ENCODE measurements around the gene SLC16A7.

The SLC16A7 gene

DNA sequence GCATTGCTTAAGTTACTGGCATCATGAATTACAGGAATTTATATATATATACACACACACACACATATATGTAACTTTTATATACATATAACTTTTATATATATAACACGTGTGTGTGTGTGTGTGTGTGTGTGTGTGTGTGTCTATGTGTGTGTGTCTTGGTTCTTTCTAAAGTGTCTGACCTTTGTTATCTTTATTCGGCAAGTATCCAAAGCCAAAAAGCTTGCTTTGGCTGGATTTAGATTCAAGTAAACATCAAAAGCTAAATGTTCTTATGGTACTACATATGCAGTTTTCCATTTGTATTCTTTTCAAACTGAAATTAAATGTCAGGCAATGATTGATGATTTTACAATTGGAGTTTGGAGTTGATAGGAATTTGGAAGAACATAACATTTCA, 69.9 kb downstream of the SLC16A7 start:
- no peak for DNase-seq (ENCODE audit: low read depth in 2 of 2, low spot score in 1 of 2)

DNA sequence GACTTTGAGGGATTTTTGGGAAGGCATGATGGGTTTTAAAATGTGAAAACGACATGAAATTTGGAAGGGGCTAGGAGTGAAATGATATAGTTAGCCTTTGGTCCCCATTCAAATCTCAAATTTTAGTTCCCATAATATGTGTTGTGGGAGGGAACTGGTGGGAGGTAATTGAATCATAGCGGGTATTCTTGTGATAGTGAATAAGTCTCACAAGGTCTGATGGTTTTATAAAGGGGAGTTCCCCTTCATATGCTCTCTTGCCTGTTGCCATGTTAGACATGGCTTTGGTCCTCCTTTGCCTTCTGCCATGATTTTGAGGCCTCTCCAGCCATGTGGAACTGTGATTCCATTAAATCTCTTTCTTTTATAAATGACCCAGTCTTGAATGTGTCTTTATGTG, 72.8 kb downstream of the SLC16A7 start:
- DNase-seq (ENCODE audit: low read depth in 2 of 2, low spot score in 1 of 2), result no peak

DNA sequence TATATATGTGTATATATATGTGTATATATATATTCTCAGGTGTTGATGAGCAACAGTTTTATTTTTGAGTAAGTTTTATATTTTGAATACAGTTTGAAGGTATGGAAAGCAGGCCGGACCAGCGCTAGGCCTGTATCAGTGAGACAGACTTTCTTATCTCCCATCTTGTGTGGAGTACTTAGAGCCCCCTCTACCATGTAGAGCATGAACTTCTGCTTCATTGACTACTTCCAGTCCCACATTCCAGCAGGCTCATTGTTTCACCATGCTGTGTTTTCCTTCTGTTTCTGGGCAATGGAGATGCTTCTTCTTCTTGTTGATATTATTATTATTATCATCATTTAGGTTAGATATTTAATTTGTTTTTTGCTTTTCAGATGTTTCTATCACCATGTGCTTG, 76.4 kb downstream of the SLC16A7 start:
- no peak for DNase-seq (ENCODE audit: low read depth in 2 of 2, low spot score in 1 of 2)

DNA sequence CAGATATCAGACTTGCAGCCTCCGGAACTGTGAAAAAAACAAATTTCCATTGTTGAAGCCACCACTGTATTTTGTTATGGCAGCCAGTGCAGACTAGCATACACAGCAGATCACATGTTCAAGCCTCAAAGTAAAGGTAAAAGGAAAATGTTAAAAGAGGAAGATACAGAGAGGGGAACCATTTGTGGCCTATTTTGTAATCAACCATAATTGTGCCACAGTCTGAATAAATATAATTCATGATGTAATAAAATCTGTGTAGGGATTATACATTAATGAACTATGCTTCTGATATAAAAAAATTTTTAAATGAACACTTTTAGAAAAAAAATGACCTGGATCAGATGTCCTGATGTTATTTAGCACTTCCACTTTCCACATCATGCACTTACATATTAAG, 79.6 kb downstream of the SLC16A7 start:
- no peak for DNase-seq (ENCODE audit: low read depth in 2 of 2, low spot score in 1 of 2)

DNA sequence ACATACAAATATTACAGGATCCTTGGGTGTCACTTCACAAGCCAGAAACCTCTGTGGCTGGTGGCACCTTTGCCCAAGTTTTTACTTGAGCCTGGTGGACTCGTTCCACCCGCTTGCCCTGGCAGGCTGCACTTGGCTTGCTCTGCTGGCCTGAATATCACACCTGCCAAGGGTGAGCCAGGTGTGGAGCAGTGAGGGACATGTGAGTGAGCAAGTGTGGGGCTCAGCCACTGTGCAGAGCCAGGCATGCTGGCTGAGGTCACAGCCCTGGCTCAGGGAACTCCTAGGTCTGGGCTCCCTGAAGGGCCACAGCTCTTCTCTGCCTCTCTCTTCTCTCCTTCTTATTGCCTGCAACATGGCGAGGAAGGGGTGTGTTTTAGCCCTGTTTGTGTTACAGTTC, 82.0 kb downstream of the SLC16A7 start:
- DNase-seq (ENCODE audit: low read depth in 2 of 2, low spot score in 1 of 2), result no peak

DNA sequence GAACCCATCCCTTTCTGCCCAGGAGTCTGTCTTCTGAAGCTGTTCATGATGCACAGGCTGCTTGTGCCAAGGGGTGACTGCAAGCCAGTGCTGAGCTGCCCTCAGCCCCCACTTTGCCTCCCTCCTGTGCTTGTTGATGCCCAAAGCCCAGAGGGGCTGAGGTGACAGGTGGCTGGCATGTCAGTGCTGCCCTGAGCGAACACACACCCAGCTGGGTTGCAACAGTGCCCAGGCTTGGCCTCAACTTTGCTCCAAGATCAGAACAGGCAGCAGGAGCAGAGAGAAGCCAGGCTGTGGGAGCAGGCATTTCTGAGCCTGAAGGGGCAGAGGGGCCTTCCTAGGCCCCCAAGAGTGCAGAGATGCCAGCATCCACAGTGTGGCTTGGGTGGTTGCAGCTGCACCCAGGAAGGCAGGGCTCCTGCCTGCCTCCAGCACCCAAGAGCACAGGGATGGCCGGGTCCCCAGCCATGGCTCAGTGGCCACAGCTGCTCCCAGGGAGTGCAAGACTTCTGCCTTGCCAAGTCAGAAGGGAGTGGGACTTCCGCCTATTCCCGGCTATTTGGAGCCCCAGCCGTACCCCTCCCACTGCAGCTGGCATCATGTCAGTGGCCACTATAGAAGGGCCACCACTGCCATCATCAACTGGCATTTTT, 83.1 kb downstream of the SLC16A7 start:
- DNase-seq (ENCODE audit: low read depth in 2 of 2, low spot score in 1 of 2), result no peak

DNA sequence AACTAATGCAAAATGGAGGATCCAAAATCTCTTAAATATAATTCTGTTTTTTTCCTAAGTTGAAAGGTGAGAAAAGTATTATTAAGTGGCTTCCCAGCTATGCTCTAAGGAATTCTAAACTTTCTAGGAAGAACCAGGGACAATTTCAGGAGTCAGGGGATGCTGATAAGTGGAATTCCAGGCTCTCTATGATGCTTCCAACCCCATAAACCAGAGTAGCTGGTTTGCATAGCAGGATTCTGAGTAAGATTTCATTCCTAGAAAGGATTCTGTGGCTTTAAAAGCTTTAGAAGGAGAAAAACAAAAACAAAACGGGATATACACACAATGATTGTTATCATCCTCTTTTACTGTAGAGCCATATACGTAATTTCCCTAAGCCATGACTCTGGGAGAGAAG, 93.9 kb downstream of the SLC16A7 start:
- no peak for DNase-seq (ENCODE audit: low read depth in 2 of 2, low spot score in 1 of 2)

DNA sequence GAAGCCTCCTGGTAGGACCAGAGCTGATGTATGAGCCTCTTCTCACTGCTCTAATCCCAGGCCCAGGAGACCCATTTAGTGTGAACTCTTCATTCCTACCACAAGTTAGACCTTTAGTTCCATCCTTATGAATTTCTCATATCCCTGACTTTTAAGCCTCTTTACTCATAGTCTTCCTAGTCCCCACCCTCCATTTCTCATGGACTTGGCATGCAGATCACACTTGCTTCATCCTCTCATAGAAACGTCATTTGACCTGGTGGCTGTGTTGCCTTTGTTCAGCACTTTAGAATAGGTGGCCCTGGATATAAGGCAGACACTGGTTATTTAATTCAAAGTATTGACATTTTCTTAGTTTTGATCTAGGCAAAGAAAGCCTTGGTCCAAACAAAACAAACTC, 99.5 kb downstream of the SLC16A7 start:
- no peak for DNase-seq (ENCODE audit: low read depth in 2 of 2, low spot score in 1 of 2)

DNA sequence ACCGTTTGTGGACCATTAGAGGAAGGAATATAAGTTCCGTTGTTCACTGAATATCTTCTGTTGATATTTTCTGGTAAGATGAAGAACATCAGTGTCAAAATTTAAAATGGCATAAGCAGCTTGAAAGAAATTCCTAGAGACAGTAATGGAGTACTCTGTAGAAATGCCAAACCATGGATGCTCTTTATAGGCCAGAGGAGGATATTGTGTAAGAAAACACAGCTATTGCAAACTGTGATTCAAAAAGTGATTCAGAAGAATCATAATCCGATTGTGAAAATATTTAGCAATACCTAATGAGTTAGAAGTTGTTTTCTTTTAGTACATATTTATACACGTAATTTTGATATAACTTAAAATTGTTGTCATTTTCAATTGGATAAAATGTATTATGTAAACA, 102.8 kb downstream of the SLC16A7 start:
- DNase-seq (ENCODE audit: low read depth in 2 of 2, low spot score in 1 of 2), result no peak

DNA sequence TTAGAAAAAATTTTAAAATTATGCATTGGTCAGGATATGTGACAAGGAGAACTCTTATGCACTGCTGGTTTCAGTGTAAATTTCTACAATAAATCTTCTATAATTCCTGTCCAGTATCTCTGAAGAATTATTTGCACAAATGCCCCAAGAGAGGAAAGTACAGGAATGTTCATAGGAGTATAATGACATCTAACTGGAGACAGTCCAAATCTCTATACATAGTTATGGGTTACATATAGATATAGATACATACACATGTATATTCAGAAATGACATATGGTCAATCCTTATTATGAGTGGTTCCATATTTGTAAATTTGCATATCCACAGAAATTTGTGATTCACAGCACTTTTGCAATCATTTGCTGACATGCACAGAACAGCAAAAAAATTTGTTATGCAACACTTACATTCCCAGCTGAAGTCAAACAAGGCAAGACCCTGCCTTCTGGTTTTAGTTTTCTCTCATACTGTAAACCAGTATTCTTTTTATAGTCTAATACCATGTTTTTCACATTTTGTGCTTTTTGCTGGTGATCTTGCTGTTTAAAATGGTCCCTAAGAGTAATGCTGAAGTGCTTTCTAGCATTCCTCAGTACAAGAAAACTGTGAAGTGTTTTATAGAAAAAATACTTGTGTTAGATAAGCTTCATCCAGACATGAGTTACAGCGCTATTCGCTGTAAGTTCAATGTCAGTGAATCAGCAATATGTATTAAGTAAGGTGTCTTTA, 103.8 kb downstream of the SLC16A7 start:
- no peak for DNase-seq (ENCODE audit: low read depth in 2 of 2, low spot score in 1 of 2)

DNA sequence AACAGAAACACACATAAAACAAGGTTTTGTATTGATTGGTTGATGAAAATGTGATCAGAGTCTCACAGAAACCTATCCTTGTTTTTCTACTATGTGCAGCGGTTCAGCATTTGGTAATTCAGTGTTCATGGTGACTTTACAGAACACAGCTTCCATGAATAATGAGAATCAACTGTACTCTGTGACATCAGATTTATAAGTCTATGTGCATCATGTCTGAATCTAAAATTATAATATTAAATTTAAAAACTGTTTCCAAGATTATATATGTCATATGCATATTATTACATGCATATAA, 104.3 kb downstream of the SLC16A7 start:
- no peak for DNase-seq (ENCODE audit: low read depth in 2 of 2, low spot score in 1 of 2)

DNA sequence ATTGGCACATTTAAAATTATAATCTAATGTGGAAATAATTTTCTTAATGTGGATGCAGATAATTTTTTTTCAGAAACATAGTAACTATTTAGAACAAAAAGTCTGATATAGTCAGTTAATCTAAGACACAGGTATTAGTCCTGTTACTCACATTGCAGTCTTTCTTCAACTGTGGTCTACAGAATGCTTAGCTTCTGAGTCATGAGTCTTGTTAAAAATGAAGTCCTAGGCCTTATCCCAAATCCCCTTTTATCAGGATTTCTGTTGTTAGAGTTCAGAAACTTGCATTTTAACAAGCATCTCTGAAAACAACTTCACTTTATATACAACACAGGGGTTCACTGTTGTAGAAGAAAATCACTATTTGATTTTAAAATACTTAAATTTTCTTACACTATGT, 112.2 kb downstream of the SLC16A7 start:
- DNase-seq (ENCODE audit: low read depth in 2 of 2, low spot score in 1 of 2), result no peak

DNA sequence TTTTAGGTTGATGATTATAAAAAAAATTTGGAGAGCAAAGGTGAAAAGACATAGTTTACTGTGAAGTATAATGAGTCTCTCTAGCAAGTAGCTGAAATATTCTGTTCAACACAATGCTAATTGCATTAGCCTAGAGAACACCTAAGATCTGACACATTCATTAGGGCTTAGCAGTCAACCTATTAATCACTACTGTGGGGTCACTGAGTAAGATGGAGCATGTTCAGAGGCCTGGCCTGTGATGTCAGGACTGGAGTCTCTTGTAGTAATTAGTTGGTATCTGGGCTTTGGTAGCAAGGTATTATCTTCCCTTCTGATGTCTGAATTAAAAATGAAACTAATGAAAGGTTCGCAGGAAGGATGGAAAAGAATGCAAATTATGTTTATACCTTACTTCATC, 112.7 kb downstream of the SLC16A7 start:
- no peak for DNase-seq (ENCODE audit: low read depth in 2 of 2, low spot score in 1 of 2)

DNA sequence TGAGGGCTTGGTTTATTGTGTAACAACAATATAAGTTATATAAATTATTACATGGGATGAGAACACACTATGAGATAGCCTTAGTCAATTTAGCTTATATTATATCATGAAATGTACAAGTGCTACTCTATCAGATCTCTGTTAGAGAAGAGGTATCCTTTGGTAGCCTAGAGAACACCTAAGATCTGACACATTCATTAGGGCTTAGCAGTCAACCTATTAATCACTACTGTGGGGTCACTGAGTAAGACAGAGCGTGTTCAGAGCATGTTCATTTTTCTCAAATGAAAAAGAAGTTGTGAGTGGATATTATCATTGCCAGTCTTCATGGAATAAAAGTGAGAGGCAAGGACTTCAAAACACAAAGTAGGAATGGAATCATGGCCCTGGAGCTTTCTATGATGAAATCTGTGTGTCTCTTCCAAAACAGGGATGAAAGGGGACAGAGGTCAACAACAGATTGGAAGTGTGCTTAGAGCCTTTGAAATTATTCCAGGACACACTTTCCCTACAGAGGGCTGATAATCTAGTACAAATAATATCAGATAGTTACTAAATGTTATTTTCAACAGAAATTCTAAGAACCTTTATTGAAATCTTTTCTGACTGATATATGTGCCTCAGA, 114.3 kb downstream of the SLC16A7 start:
- no peak for DNase-seq (ENCODE audit: low read depth in 2 of 2, low spot score in 1 of 2)

DNA sequence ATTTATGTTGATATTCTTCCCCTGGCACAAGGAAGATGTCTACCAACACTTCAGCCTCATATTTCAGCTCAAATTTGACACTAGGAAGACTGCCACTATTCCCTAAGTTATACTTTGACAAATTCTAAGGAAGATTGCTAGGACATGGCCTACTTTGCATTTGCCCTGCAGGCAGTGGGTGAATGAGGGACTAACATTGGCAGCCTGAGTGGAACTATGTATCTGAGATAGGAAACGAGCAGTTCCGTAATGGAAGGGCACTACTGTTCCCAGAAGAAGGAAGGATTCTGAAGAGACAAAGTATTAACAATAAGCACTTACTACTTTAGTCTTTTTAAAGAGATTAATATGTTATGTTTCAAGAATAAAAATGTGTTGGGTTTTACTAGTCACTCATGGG, 115.1 kb downstream of the SLC16A7 start:
- DNase-seq (ENCODE audit: low read depth in 2 of 2, low spot score in 1 of 2), result no peak

DNA sequence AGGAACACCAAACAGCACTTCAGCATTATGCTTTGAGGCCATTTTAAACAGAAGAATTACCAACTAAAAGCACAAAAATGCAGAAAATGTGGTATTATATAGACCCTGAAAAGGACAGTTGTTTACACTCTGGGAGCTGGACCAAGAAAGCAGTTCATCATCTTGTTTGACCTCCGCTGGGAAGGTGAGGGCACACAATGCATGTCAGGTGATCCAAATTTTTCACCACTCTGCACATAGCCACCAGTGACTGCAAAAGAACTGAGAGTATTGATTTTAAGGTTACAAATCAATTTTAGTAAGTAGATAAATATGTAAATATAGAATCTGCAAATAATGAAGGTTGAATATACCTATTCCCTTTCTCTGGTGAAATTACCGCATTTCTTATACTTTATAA, 119.6 kb downstream of the SLC16A7 start:
- DNase-seq (ENCODE audit: low read depth in 2 of 2, low spot score in 1 of 2), result no peak

DNA sequence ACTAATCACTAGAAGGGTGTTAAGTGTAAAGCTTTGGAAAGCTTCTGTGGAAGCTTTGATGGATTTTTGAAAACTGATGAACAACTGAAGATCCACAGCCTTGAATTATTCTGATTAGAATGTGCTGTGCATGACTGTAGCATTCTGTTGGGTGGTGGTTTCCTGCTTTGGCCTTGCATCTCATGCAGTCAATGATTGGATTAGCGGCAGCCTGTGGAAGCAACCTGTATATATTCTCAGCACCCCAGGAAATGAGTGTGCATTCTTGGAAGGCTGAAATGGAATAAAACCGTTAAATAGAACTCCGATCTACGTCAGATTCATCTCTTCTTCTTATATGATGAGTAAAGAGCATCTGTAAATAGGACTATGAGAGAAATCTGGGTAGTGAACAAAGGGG, 120.2 kb downstream of the SLC16A7 start:
- no peak for DNase-seq (ENCODE audit: low read depth in 2 of 2, low spot score in 1 of 2)

DNA sequence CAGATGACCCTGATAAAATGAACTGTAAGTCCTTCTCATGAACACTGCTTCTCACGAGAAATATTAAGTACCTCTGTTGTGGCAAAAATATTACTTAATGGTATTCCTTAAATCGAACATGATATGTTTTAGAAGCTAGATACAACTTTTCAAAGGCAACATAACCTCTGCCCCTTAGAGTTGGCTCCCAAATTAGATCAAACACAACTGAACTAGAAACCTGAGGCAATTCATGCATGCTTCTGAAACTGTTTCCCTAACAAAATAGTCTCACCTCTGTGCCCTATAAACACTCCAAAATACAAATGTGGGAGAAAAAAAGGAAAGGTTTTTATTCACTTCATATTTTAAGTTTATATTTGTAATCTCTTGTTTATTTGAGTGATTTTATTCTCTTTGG, 121.6 kb downstream of the SLC16A7 start:
- DNase-seq (ENCODE audit: low read depth in 2 of 2, low spot score in 1 of 2), result no peak

DNA sequence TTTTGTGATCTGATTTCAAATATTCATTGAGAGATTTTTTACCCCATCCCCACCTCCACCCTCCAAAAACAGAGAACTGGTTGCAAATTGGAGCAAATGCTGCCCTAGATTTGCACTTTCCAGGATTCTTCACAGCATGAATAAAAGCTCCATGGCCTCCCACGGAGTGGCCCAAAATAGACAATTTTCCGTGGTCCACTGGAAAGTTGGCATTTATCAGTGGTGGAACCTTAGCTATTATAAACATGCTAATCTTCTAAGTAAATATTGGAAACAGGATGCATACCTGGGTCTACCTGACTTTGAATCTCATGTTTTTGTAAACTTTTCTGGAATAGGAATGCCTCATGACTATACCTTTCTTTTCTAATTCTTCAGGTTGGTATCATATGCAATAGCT, 123.9 kb downstream of the SLC16A7 start:
- no peak for DNase-seq (ENCODE audit: low read depth in 2 of 2, low spot score in 1 of 2)

DNA sequence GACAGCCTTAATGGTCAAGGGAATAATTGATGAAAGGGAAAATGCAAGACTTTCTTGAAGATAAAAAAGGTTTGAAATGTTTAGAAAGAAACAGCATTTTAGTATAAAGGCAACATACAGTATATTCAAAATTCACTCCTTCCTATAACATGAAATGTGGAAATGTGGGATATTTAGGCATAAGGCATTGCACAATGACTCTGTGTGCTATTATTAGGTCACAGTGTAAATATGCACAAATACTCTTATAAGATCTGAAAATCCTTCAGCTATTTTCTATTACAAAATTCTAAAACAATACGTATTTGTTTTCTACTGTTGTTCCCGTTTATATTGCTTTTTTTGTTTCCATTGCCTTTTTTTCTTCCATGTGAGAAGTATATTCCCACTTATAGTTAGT, 127.7 kb downstream of the SLC16A7 start:
- no peak for DNase-seq (ENCODE audit: low read depth in 2 of 2, low spot score in 1 of 2)

DNA sequence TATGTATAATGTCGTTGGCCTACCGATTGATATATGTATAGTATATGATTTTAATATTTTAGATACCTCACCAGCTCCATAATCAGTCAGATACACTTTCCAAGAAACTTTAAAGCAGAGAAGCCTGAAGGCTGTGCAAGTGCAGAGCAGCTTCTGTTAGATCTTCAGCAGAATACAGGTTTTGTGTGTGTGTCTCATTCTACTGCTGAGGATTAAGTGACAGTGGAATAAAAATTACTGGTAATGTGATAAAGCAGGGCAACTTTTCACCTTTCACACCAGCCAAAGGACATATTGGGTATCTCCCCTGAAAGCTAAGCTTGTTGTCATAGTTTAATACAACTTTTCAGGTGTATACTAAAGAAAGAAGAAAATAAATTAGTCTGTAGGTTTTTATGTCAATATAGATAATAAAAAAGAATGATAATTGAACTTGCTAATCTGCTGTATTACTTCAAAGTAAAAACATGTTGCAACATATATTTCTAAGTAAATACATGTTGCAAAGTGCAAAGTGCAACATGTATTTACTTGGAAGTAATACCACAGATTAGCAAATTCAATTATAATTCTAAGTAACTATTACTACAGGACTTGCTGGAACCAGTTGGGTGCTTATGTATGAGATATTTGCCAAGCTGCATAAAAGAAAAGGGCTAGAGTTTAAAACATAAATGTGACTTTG, 128.3 kb downstream of the SLC16A7 start:
- DNase-seq (ENCODE audit: low read depth in 2 of 2, low spot score in 1 of 2), result no peak

DNA sequence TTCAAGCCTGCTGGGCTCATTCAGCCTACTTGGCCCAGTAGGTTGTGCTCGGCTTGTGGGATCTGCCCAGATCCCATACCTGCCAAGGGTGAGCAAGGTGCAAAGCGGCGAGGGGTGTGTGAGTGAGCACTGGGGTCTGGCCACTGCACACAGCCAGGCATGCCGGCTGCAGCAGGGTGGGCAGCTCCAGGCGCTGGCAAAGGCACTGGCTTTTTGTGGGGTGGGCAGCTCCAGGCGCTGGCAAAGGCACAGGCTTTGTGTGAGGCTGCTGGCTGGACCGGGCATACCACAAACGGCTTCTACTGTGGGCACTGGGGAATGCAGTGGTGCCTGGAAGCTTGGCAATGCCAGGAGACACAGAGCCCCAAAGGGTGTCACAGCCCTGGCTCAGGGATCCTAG, 137.4 kb downstream of the SLC16A7 start:
- DNase-seq (ENCODE audit: low read depth in 2 of 2, low spot score in 1 of 2), result no peak
